GM23338 (cell line): ENCODE measurements around the gene OR2V2. TPM values are rescaled to one million over a fixed set of nuclear protein-coding genes. Genes with fewer than 3 reads are reported as not detected.

Experiments
- ATAC-seq: fragments of 200-7000 bp; cut with Tn5 transposase; 3 replicates; pipeline ENCODE4 v1.9.1; 2020
- DNase-seq: peaks from one replicate; pipeline ENCODE4 v3.0.0-alpha.2; 2015; ENCODE audit warnings: low spot score
- H2AFZ ChIP-seq: fragments of 200-600 bp; sonication (generic); 2 replicates; pipeline ENCODE4 v1.8.0; 2016; ENCODE audit warnings: antibody characterized with exemption, mild to moderate bottlenecking, moderate library complexity
- H3F3A ChIP-seq: fragments of 200-600 bp; sonication (generic); replicated peaks from 2 replicates; pipeline ENCODE4 v1.8.0; 2017; ENCODE audit warnings: antibody characterized with exemption, mixed run types, low read depth
- H3K27ac ChIP-seq: fragments of 200-600 bp; sonication (generic); 2 replicates; pipeline ENCODE4 v1.6.1; 2016; ENCODE audit warnings: low read depth
- H3K27me3 ChIP-seq: fragments of 200-600 bp; sonication (generic); 2 replicates; pipeline ENCODE4 v1.8.0; 2016; ENCODE audit warnings: mild to moderate bottlenecking, mixed run types, moderate library complexity; ENCODE audit not compliant: insufficient read depth
- H3K36me3 ChIP-seq: fragments of 200-600 bp; sonication (generic); 2 replicates; pipeline ENCODE4 v1.8.0; 2016; ENCODE audit warnings: mild to moderate bottlenecking; ENCODE audit not compliant: insufficient read depth
- H3K4me1 ChIP-seq: fragments of 200-600 bp; sonication (generic); 2 replicates; pipeline ENCODE4 v1.8.0; 2016; ENCODE audit warnings: mild to moderate bottlenecking, moderate library complexity; ENCODE audit not compliant: insufficient read depth
- H3K4me2 ChIP-seq: fragments of 200-600 bp; sonication (generic); 2 replicates; pipeline ENCODE4 v1.7.1; 2017; ENCODE audit warnings: mixed run types
- H3K4me3 ChIP-seq: fragments of 200-600 bp; sonication (generic); 2 replicates; pipeline ENCODE4 v1.6.1; 2016; ENCODE audit warnings: mixed run types
- H3K79me2 ChIP-seq: fragments of 200-600 bp; sonication (generic); replicated peaks from 2 replicates; pipeline ENCODE4 v1.8.0; 2017; ENCODE audit warnings: mild to moderate bottlenecking; ENCODE audit not compliant: insufficient read depth
- H3K9me2 ChIP-seq: fragments of 200-600 bp; sonication (generic); 2 replicates; pipeline ENCODE4 v1.8.0; 2017; ENCODE audit not compliant: insufficient read depth
- H4K20me1 ChIP-seq: fragments of 200-600 bp; sonication (generic); replicated peaks from 2 replicates; pipeline ENCODE4 v1.8.0; 2017; ENCODE audit warnings: mild to moderate bottlenecking; ENCODE audit not compliant: insufficient read depth
- H3K27ac Mint-ChIP-seq: 2 replicates; pipeline ENCODE4 v1.8.0; 2020; ENCODE audit warnings: inconsistent platforms, mild to moderate bottlenecking, moderate library complexity, mixed read lengths
- H3K27me3 Mint-ChIP-seq: 3 replicates; pipeline ENCODE4 v1.8.0; 2022; ENCODE audit warnings: low read depth, mild to moderate bottlenecking, moderate library complexity, mixed read lengths, inconsistent platforms; ENCODE audit not compliant: insufficient read depth, poor library complexity
- H3K36me3 Mint-ChIP-seq: 3 replicates; pipeline ENCODE4 v1.8.0; 2021; ENCODE audit warnings: low read depth, mild to moderate bottlenecking, inconsistent platforms, moderate library complexity, mixed read lengths
- H3K4me1 Mint-ChIP-seq: 3 replicates; pipeline ENCODE4 v1.8.0; 2020; ENCODE audit warnings: mild to moderate bottlenecking, inconsistent platforms, mixed read lengths
- H3K4me3 Mint-ChIP-seq: 3 replicates; pipeline ENCODE4 v1.8.0; 2021; ENCODE audit warnings: moderate library complexity, mild to moderate bottlenecking, inconsistent platforms, mixed read lengths
- H3K9me3 Mint-ChIP-seq: 3 replicates; pipeline ENCODE4 v1.8.0; 2020; ENCODE audit warnings: moderate library complexity, mild to moderate bottlenecking, inconsistent platforms, mixed read lengths
- CTCF ChIP-seq, 2 experiments: fragments of 200-600 bp in 1 of 2; sonication (generic) in 1 of 2; conservative IDR thresholded peaks; 2 replicates each; pipeline versions ENCODE4 v1.5.1 to v1.6.1; 2016 to 2017; ENCODE audit warnings: antibody characterized with exemption in 2 of 2, low read depth in 2 of 2, mild to moderate bottlenecking in 2 of 2, moderate library complexity in 1 of 2
- ETS1 ChIP-seq: IDR thresholded peaks from 2 replicates; pipeline ENCODE4 v1.6.1; 2016; ENCODE audit warnings: antibody characterized with exemption
- EZH2 ChIP-seq: fragments of 200-600 bp; sonication (generic); IDR thresholded peaks from one replicate; pipeline ENCODE4 v1.8.0; 2017; ENCODE audit warnings: antibody characterized with exemption, mild to moderate bottlenecking, low read depth; ENCODE audit not compliant: unreplicated experiment
- JUNB ChIP-seq: IDR thresholded peaks from one replicate; pipeline ENCODE4 v1.6.1; 2016; ENCODE audit warnings: antibody characterized with exemption; ENCODE audit not compliant: unreplicated experiment
- NANOG ChIP-seq: IDR thresholded peaks from 2 replicates; pipeline ENCODE4 v1.6.1; 2016; ENCODE audit warnings: antibody characterized with exemption, borderline replicate concordance
- POLR2AphosphoS5 ChIP-seq: IDR thresholded peaks from 2 replicates; pipeline ENCODE4 v1.6.1; 2016; ENCODE audit warnings: antibody characterized with exemption, low read depth
- STAT1 ChIP-seq: IDR thresholded peaks from one replicate; pipeline ENCODE4 v1.6.1; 2016; ENCODE audit warnings: antibody characterized with exemption; ENCODE audit not compliant: unreplicated experiment
- ZNF114 ChIP-seq: fragments of 250-450 bp; sonication (Bioruptor Pico); IDR thresholded peaks from 2 replicates; pipeline ENCODE4 v1.5.0; 2020; ENCODE audit warnings: mild to moderate bottlenecking, moderate library complexity
- polyA plus RNA-seq: library from polyadenylated mRNA; unstranded; fragments of >200 nt; fragmentation: Nextera tagmentation; extraction: Ambion mirVana; gene quantifications from 2 replicates; pipeline ENCODE4 v1.2.1, GENCODE V29; 2016
- total RNA-seq: library from RNA; depleted of rRNA; stranded (reverse); fragments of >200 nt; shearing (Covaris generic); gene quantifications from 2 replicates; pipeline ENCODE4 v1.2.3, GENCODE V29; 2014

The OR2V2 gene
- total and polyA plus RNA-seq, 2 experiments from 2014 or later = not detected

- TF ChIP-seq ETS1 (no peak), NANOG (no peak), STAT1 (no peak), ZNF114 (CRISPR knock-in tag) (no peak), POLR2AphosphoS5 (no peak), EZH2 (no peak), JUNB (no peak)
These were observed 16.2 kb downstream of the OR2V2 start (continued) for GRCh38 chr5:181163487-181164075.

- peak overlapping the region; percentile 65; the same call in 1 of the 2 replicates for H3K27ac ChIP-seq
- 0 out of 3 replicates have a peak, but pooled peaks cover under 1% of the 10 kb centered on the region for H3K9me3 Mint-ChIP-seq
- peak overlapping the region; percentile 84 for H3K4me3 ChIP-seq
- H3K4me1 ChIP-seq = peaks cover 10% of the 10 kb centered on the region
- peaks cover 46% of the 10 kb centered on the region for H3K27me3 Mint-ChIP-seq
- peak overlapping the region; percentile 99 for H2AFZ ChIP-seq
- H3K4me1 Mint-ChIP-seq = peaks cover 25% of the 10 kb centered on the region
- TF ChIP-seq CTCF (conservative IDR thresholded peaks at IDR 0.05; ENCODE audit: low read depth in 2 of 2) (no peak), STAT1 (no peak)
- peaks cover 14% of the 10 kb centered on the region for H3K27me3 ChIP-seq
- peak overlapping the region; percentile 81 for H3K27ac Mint-ChIP-seq
- no peaks in the 10 kb centered on the region for H3K79me2 ChIP-seq
- H3K36me3 Mint-ChIP-seq = no peaks in the 10 kb centered on the region
- no peaks in the 10 kb centered on the region for H3K36me3 ChIP-seq
- DNase-seq (peak; percentile 65), ATAC-seq (peak; percentile 8)
- H3K4me3 Mint-ChIP-seq = peak overlapping the region; percentile 95
- no peaks in the 10 kb centered on the region; the same call in 1 of the 2 replicates for H3F3A ChIP-seq
- H3K4me2 ChIP-seq = peak overlapping the region; percentile 96
- H4K20me1 ChIP-seq = no peaks in the 10 kb centered on the region
- no peaks in the 10 kb centered on the region; the same call in 1 of the 2 replicates for H3K9me2 ChIP-seq
These were observed 16.9 kb downstream of the OR2V2 start for GRCh38 chr5:181164076-181164952.
